SJSA1 (cell line): ENCODE measurements around the gene FYN. TPM values are rescaled to one million over a fixed set of nuclear protein-coding genes. Genes with fewer than 3 reads are reported as not detected.
A peak's percentile ranks its signal among the peaks of the same experiment; 100 is the strongest.
"Not testable (repeated sequence)": the region's sequence is repeated elsewhere in the genome, so short reads cannot be mapped to it uniquely, and the experiment has no call there.

ENCODE experiments used
- DNase-seq, 2 experiments: peaks; one replicate each; pipeline ENCODE4 v3.0.0-alpha.2; 2015 to 2020; ENCODE audit warnings: low spot score in 2 of 2, low read depth in 1 of 2
- H3K27ac ChIP-seq: fragments of 250-450 bp; sonication (Bioruptor Pico); 2 replicates; pipeline ENCODE4 v1.5.1; 2020; ENCODE audit warnings: mild to moderate bottlenecking, moderate library complexity
- H3K27me3 ChIP-seq: fragments of 250-450 bp; sonication (Bioruptor Pico); replicated peaks from 2 replicates; pipeline ENCODE4 v1.5.1; 2020; ENCODE audit warnings: mild to moderate bottlenecking, moderate library complexity
- H3K36me3 ChIP-seq: fragments of 250-450 bp; sonication (Bioruptor Pico); 2 replicates; pipeline ENCODE4 v1.5.1; 2020; ENCODE audit warnings: mild to moderate bottlenecking
- H3K4me1 ChIP-seq: fragments of 250-450 bp; sonication (Bioruptor Pico); replicated peaks from 2 replicates; pipeline ENCODE4 v1.6.1; 2021; ENCODE audit warnings: mild to moderate bottlenecking
- H3K4me3 ChIP-seq: fragments of 250-450 bp; sonication (Bioruptor Pico); 2 replicates; pipeline ENCODE4 v1.5.1; 2020; ENCODE audit warnings: mild to moderate bottlenecking
- H3K9me3 ChIP-seq: fragments of 250-450 bp; sonication (Bioruptor Pico); replicated peaks from 2 replicates; pipeline ENCODE4 v1.5.1; 2020; ENCODE audit warnings: mild to moderate bottlenecking
- total RNA-seq: library from RNA; depleted of rRNA; stranded (reverse); fragments of >200 nt; shearing (Covaris generic); gene quantifications from 2 replicates; pipeline ENCODE4 v1.2.3, GENCODE V29; 2014; rRNA removed

Gene FYN
- 36.7 and 53.4 TPM in 2 replicates for total RNA-seq

DNA sequence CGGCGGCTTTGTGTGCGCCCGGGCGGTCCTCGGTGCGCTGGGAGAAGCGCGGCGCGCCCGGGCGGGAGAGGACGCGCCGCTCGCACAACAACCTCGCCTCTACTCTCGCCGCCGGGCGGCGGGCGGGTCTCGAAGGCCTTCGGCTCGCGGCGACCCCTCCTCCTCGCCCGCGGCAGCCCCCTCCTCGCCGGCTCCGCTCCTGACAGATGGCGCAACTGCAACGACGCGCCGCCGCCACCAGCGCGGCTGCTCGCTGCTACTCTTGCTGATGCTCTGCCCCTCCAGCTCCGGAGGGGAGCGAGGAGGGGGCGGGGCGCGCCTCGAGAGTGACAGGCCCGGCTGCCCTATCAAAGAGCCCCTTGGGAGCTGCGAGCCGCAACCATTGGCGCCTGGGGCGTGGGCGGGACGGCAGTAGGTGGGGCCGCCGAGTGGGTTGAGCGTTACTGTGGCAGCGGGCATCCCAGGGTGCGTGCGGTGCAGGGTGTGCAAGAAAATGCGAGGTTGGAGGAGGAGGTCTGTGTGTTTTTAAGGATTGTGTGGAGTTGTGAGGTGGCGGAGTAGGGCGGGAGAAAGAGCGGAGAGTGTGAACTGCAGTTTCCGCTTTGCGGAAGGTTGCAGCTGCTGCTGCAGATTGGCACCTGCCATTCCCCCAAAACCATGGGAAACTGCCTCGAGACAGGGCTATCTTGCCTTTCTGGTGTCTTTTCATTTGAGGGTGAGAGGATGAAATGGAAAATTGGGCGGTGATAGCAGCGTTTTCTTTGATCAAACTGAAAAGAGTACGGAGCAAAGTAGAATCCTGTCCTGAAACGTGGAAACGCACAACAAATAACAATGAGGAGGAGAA lies at the start of gene FYN:
TSS of gene FYN (minus strand) at position 275 of the 847 bp plus-strand sequence. CDS start 153,401 bp downstream, outside the sequence.
- Histone ChIP-seq H3K27me3 (no peaks in the 10 kb centered on the region), H3K36me3 (peaks cover 6% of the 10 kb centered on the region; the same call in 1 of the 2 replicates), H3K9me3 (no peaks in the 10 kb centered on the region), H3K27ac (peak within 1 kb of the TSS; percentile 43), H3K4me3 (peak within 1 kb of the TSS; percentile 82), H3K4me1 (peaks cover 12% of the 10 kb centered on the region)
- DNase-seq = peak; percentile 98 to 99

DNA sequence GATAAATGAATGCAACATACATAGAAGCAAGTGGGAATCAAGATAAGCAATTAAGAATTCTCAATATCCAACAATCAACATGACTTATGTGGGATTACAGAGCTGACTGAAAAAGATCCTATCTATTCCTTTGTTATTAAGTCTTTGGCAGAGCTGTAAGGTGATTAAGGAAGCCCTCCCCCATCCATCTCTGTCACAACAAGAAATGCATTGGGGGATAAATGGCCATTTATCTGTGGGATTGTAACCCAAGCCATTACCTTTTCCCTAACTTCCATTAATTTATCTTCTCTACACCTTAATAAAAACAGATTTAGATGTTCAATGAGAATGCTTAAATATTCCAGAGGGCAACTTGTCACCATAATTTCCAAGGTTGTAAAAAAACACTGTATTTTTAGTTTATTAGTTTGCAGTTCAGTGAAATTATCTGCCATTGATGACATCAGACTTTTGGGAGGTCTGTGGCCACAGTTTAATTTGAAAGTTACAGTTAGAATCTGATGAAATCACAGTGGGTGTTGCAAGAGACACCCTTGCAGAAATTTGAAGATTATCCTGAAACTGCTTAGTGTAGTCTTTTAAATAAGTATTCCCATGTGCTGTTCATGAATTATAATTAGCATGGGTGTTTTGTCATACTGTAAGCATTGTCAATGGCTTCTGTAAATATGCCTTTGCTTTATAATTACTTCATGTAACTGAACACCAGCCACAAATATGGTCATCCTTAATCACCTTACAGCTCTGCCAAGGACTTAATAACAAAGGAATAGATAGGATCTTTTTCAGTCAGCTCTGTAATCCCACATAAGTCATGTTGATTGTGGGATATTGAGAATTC lies 49.4 kb upstream of the FYN start:
- Histone ChIP-seq H3K36me3 (no peaks in the 10 kb centered on the region), H3K9me3 (no peaks in the 10 kb centered on the region), H3K27me3 (no peaks in the 10 kb centered on the region), H3K4me1 (peaks cover 47% of the 10 kb centered on the region), H3K27ac (peak overlapping the region; percentile 6), H3K4me3 (no peak overlapping the region)
- no peak for DNase-seq

DNA sequence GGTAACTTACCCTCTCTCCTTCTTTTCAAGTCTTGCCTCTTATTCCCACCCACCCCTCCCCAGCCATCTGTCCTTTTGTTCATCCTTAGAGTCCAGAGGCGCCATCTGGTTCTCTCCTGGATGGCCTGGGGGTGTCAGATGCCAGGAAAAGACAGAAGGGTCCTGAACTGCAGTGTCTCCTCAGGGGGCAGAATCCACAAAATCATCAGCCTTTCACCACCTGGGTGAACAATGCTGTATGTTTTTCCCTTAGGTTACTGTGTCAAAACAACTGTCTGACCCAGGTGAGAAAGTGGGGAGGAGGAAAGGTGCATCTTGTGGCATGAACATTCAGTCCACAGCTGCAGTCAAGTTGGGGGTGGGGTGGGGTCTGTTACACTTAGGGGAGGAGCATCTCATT lies 47.9 kb upstream of the FYN start:
- Histone ChIP-seq H3K36me3 (no peaks in the 10 kb centered on the region), H3K27me3 (no peaks in the 10 kb centered on the region), H3K9me3 (no peaks in the 10 kb centered on the region), H3K27ac (no peak overlapping the region), H3K4me3 (no peak overlapping the region), H3K4me1 (peaks cover 46% of the 10 kb centered on the region)
- DNase-seq = no peak

DNA sequence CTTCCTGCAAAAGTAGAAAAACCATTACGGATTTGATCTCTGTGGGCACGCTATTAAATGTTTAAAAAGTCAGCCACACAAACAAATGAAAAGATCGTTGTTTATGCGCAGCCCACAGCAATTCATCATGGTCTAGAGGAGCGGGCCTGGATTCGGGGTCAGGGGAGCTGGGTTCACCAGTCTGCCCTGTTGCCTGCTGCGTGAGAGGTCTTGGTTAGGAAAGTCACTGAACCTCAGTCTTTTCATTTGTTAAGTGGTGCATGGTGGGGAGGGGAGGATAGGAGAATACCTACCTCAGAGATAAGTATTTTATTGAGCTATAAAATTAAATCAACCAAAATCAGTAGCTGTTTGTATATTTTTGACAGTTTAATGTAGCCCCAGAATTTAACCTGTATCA lies 47.3 kb upstream of the FYN start:
- H3K9me3 ChIP-seq = no peaks in the 10 kb centered on the region
- no peaks in the 10 kb centered on the region for H3K27me3 ChIP-seq
- no peaks in the 10 kb centered on the region for H3K36me3 ChIP-seq
- H3K27ac ChIP-seq = no peak overlapping the region
- H3K4me1 ChIP-seq = peaks cover 41% of the 10 kb centered on the region
- H3K4me3 ChIP-seq = no peak overlapping the region
- DNase-seq = no peak

DNA sequence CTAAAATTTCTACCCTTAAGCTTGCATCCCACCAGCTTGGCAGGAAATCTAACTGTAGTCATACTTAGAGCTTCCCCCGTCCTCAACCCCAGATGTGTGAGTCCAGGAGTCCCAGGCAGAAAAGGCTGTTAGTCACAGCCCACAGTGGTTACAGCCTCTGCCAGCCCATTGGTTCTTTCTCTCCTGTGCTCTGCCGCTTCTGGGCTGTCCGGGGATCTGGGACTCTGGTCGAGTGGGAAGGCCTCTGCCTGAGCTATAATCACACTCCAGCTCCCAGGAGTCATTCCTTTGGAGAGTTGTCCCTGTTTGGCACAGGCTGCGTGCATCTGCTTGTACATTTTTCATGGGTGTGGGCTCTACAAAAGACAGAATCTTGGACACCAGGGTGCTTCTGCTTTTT lies 45.6 kb upstream of the FYN start:
- no peaks in the 10 kb centered on the region for H3K36me3 ChIP-seq
- H3K27me3 ChIP-seq = no peaks in the 10 kb centered on the region
- H3K4me3 ChIP-seq = no peak overlapping the region
- DNase-seq = no peak
- no peak overlapping the region for H3K27ac ChIP-seq
- no peaks in the 10 kb centered on the region for H3K9me3 ChIP-seq
- peaks cover 27% of the 10 kb centered on the region for H3K4me1 ChIP-seq

DNA sequence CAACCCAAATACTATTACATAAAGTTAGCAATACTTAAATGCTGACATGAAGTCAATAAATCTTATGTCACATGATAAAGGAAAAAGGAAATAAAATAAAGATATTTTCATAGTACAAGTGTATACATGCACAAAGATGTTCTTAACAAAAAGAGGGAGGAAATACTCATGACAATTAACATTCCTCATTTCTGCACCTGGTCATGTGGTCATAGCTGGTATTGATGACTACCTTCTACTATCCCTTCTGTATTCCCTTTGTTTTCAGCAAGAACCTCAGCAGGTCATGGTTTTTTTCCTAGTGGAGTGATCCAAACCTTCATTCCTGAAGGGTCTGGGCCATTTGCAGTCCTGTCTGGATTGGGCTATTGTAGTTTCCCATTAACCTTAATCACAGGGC lies 43.5 kb upstream of the FYN start:
- no peak overlapping the region for H3K27ac ChIP-seq
- H3K36me3 ChIP-seq = no peaks in the 10 kb centered on the region
- H3K4me1 ChIP-seq = peaks cover 17% of the 10 kb centered on the region
- no peak overlapping the region for H3K4me3 ChIP-seq
- no peak for DNase-seq
- H3K27me3 ChIP-seq = no peaks in the 10 kb centered on the region
- no peaks in the 10 kb centered on the region for H3K9me3 ChIP-seq

DNA sequence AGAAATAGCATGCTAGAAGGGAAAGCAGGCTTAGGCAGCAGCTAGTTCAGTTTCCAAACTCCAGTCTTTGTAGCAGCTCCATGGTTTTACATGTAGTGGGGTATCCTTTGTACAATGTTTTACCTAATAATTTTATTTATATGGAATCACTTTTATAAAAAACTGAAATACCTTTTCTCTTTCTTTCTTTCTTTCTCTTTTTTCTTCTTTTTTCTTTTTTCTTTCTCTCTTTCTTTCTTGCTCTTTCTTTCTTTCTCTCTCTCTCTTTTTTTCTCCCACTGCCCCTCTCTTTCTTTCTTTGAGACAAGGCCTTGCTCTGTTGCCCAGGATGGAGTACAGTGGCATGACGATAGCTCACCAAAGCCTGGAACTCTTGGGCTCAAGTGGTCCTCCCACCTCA lies 41.4 kb upstream of the FYN start:
- DNase-seq = no peak
- H3K27me3 ChIP-seq = no peaks in the 10 kb centered on the region
- H3K36me3 ChIP-seq = no peaks in the 10 kb centered on the region
- H3K27ac ChIP-seq = no peak overlapping the region
- H3K4me3 ChIP-seq = no peak overlapping the region
- peaks cover 8% of the 10 kb centered on the region; the same call in 1 of the 2 replicates for H3K4me1 ChIP-seq
- no peaks in the 10 kb centered on the region for H3K9me3 ChIP-seq

DNA sequence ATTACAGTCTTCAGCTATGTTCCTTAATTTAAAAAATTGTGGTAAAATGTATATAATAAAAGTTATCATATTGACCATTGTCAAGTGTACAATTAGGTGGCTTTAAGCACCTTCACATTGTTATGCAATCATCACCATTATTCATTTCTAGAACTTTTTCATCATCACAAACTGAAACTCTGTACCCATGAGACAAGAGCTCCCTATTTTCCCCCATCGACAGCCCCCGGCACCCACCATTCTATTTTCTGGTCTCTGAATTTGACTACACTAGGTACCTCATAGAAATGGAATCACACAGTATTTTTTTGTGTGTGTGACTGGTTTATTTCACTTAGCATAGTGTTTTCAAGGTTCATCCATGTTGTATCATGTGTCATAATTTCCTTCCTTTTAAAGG lies 39.7 kb upstream of the FYN start:
- no peaks in the 10 kb centered on the region for H3K9me3 ChIP-seq
- H3K27ac ChIP-seq = no peak overlapping the region
- H3K4me3 ChIP-seq = no peak overlapping the region
- no peaks in the 10 kb centered on the region for H3K4me1 ChIP-seq
- no peaks in the 10 kb centered on the region for H3K36me3 ChIP-seq
- no peak for DNase-seq
- no peaks in the 10 kb centered on the region for H3K27me3 ChIP-seq

DNA sequence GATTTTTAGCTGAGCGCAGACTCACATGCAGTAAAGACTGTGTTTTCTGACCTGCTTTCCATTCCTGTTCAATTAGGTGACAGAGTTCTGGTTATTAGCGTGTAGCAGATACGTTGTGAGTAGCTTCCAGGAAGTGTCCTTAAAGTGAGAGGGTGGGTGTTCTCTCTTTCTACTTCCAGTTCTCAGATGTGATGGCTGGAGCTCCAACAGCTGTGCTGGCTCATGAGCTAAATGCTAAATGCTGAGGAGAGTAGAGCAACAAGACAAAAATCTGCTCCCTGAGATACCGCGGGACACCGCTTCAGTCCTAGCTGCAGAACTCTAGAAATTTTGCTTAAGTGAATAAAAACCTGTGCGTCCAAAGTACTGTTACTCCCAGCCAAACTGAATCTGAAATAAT lies 38.2 kb upstream of the FYN start:
- Histone ChIP-seq H3K9me3 (no peaks in the 10 kb centered on the region), H3K27me3 (no peaks in the 10 kb centered on the region), H3K27ac (no peak overlapping the region), H3K4me3 (no peak overlapping the region), H3K4me1 (no peaks in the 10 kb centered on the region), H3K36me3 (no peaks in the 10 kb centered on the region)
- DNase-seq = no peak

DNA sequence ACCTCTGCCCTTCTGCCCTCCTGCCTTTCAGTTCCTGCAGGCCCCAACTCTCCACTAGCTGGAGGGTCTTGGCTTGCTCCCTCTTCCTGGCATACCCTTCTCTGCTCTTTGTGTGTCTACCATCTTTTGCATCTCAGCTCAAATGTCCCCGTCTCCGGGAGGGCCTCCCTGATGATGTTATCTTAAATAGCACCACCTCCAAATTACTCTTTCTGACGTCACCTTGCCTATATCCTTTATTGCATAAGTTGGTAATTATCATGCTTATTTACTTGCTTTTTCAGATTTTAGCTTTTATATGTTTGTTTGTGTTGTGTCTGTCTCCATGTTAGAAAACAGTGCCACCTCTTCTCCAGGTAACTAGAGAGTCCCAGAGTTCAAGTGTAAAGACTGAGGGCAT lies 36.0 kb upstream of the FYN start:
- Histone ChIP-seq H3K9me3 (no peaks in the 10 kb centered on the region), H3K4me3 (no peak overlapping the region), H3K36me3 (no peaks in the 10 kb centered on the region), H3K27me3 (no peaks in the 10 kb centered on the region), H3K4me1 (no peaks in the 10 kb centered on the region), H3K27ac (no peak overlapping the region)
- DNase-seq = no peak

DNA sequence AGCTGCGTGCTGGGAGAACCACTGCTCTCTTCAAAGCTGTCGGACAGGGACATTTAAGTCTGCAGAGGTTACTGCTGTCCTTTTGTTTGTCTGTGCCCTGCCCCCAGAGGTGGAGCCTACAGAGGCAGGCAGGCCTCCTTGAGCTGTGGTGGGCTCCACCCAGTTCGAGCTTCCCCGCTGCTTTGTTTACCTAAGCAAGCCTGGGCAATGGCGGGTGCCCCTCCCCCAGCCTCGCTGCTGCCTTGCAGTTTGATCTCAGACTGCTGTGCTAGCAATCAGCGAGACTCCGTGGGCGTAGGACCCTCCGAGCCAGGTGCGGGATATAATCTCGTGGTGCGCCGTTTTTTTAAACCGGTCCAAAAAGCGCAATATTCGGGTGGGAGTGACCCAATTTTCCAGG lies 35.1 kb upstream of the FYN start:
- H3K36me3 ChIP-seq, H3K27ac ChIP-seq, H3K4me3 ChIP-seq, H3K27me3 ChIP-seq, DNase-seq, H3K9me3 ChIP-seq, H3K4me1 ChIP-seq: not testable (repeated sequence)

DNA sequence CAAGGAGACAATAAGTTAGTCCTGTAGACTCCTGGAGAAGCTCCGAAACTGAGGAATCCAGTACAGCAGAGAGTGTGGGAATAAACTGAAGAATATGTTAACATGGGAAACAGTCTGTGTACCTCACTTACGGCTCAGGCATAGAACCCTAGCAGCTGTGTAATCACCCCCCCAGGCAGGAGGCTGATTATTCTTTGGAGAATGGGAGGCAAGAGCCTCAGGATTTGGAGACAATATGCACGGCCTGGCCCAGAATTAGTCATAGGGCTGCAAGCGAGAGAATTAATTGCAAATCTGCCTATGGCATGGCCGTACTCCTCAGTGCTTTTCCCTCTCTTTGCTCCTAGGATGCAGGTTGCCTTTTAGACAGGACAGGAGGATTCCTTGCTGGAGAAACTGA lies 27.5 kb upstream of the FYN start:
- no peaks in the 10 kb centered on the region for H3K4me1 ChIP-seq
- DNase-seq = no peak
- H3K9me3 ChIP-seq = no peaks in the 10 kb centered on the region
- no peak overlapping the region for H3K4me3 ChIP-seq
- no peaks in the 10 kb centered on the region for H3K27me3 ChIP-seq
- no peak overlapping the region for H3K27ac ChIP-seq
- H3K36me3 ChIP-seq = no peaks in the 10 kb centered on the region

DNA sequence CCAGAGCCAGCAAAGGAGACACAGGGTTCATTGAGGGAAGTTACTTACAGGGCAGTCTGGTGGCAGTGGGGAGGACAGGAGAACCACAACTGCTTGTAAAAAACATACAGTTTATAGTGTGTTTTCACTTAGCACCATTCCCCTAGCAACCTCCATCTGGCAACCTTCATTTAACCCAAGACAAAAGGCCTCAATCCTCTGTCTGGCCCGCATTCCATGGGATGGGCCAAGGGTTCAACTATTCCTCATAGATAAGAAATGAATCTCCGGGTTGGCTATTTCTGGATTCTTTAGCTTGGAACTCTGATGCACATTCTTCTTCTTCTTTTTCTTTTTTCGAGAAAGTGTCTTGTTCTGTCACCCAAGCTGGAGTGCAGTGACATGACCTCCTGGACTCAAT lies 26.3 kb upstream of the FYN start:
- Histone ChIP-seq H3K27ac (no peak overlapping the region), H3K27me3 (no peaks in the 10 kb centered on the region), H3K36me3 (no peaks in the 10 kb centered on the region), H3K4me1 (peaks cover 9% of the 10 kb centered on the region), H3K4me3 (no peak overlapping the region), H3K9me3 (no peaks in the 10 kb centered on the region)
- no peak for DNase-seq

DNA sequence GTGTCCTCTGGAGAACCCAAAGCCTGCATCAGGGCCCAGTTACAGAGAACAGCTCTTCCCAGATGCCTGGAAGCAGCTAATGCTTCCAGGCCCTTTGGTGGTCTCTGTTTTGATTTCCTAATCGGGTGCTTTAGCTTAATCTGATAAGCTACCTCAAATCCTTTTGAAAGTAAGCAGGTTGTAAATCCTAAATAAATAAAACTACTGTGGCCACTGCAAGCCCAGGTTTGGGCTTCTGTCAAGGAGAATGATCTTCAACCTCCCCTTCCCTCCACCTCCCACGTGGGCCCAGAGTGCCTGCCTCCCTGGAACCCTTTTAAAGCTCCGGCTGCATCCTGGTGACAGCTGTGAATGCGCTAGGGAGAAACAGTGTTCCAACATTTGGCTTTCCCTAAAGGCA lies 25.2 kb upstream of the FYN start:
- Histone ChIP-seq H3K36me3 (no peaks in the 10 kb centered on the region), H3K27me3 (no peaks in the 10 kb centered on the region), H3K9me3 (no peaks in the 10 kb centered on the region), H3K27ac (no peak overlapping the region), H3K4me3 (no peak overlapping the region), H3K4me1 (peaks cover 20% of the 10 kb centered on the region)
- no peak for DNase-seq
